HG03025 (cell line): ENCODE data around the gene CNPY2.
"Not testable (repeated sequence)": the region's sequence is repeated elsewhere in the genome, so short reads cannot be mapped to it uniquely, and the experiment has no call there.

ENCODE experiments used
- ATAC-seq: cut with Tn5 transposase; IDR thresholded peaks from one replicate; pipeline ENCODE4 v1.9.1; 2021; ENCODE audit warnings: mild to moderate bottlenecking, moderate library complexity; ENCODE audit not compliant: unreplicated experiment, low FRiP score

The CNPY2 gene

GRCh38 chr12:56334490-56334793 lies 18.7 kb upstream of the CNPY2 start:
- no peak for ATAC-seq

- peak; percentile 85 for ATAC-seq
Measured at GRCh38 chr12:56333679-56334489, 18.1 kb upstream of the CNPY2 start, which contains the start of gene PAN2. Gene PAN2, minus strand, starts transcription at chr12:56334000. Its CDS starts 906 bp downstream, at chr12:56333094.

- no peak for ATAC-seq
Measured at GRCh38 chr12:56333197-56333678, 17.4 kb upstream of the CNPY2 start.

- no peak for ATAC-seq
Measured at GRCh38 chr12:56332512-56333196, 16.9 kb upstream of the CNPY2 start.

- ATAC-seq, result no peak
Measured at GRCh38 chr12:56330936-56331490, 15.2 kb upstream of the CNPY2 start.

- ATAC-seq, result no peak
Measured at GRCh38 chr12:56326533-56326932, 10.7 kb upstream of the CNPY2 start.

- ATAC-seq, result no peak
Measured at GRCh38 chr12:56326126-56326525, 10.3 kb upstream of the CNPY2 start.

GRCh38 chr12:56324206-56324605 lies 8.4 kb upstream of the CNPY2 start:
- ATAC-seq, result no peak

GRCh38 chr12:56321610-56322009 lies 5.8 kb upstream of the CNPY2 start:
- not testable (repeated sequence) for ATAC-seq

- ATAC-seq, result no peak
Measured at GRCh38 chr12:56321027-56321426, 5.2 kb upstream of the CNPY2 start.

- no peak for ATAC-seq
Measured at GRCh38 chr12:56317675-56318074, 1.9 kb upstream of the CNPY2 start.

GRCh38 chr12:56315249-56315621 lies 553 bp downstream of the CNPY2 start:
- no peak for ATAC-seq

GRCh38 chr12:56311003-56311402 lies 4.8 kb downstream of the CNPY2 start:
- no peak for ATAC-seq

GRCh38 chr12:56308714-56309113 lies 7.1 kb downstream of the CNPY2 start:
- ATAC-seq, result no peak

GRCh38 chr12:56307221-56307965 lies 8.4 kb downstream of the CNPY2 start:
- no peak for ATAC-seq

GRCh38 chr12:56304872-56305590 lies 10.8 kb downstream of the CNPY2 start:
- ATAC-seq, result no peak

GRCh38 chr12:56304276-56304675 lies 11.5 kb downstream of the CNPY2 start:
- no peak for ATAC-seq

- ATAC-seq, result no peak
Measured at GRCh38 chr12:56300644-56301464, 14.9 kb downstream of the CNPY2 start.

GRCh38 chr12:56299853-56300643 lies 15.7 kb downstream of the CNPY2 start, which contains the start of gene CS:
Gene CS, minus strand, starts transcription at chr12:56300330. Its CDS starts 129 bp downstream, at chr12:56300201.
- peak; percentile 88 for ATAC-seq
